NCI-H2171 treated with DMSO at 0.1 percent for 48 hours (cell line): ENCODE results near the gene SMIM35.

Experiments used
- DNase-seq: peaks from one replicate; lab custom pipeline; 2025; lab: John Stamatoyannopoulos, UW

SMIM35 gene

DNA sequence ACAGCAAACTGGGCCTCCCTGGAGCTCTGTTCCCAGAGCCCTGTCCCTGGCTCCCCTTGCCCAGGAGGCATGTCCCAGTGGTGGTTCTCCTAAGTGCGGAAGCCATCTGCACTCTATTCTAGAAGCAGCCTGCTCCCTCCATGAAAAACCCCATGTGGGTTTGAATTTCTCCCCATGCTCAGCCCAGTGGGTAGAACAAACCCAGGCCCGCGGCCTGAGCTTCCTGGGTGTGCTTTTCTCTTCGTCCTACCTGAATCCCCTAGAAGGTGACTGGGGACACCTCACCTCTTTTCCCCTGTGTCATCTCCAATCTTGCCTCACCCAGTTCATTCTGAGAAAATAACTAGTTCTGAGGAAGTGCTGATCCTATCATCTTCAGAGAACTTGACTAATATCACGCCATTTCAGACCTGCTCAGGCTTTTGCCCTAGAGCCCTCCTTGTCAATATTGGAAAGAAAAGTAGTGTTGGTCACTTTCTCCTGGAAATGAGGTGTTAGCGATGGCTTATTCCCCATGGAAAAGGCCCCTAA lies 84.7 kb downstream of the SMIM35 start:
- DNase-seq: no peak

DNA sequence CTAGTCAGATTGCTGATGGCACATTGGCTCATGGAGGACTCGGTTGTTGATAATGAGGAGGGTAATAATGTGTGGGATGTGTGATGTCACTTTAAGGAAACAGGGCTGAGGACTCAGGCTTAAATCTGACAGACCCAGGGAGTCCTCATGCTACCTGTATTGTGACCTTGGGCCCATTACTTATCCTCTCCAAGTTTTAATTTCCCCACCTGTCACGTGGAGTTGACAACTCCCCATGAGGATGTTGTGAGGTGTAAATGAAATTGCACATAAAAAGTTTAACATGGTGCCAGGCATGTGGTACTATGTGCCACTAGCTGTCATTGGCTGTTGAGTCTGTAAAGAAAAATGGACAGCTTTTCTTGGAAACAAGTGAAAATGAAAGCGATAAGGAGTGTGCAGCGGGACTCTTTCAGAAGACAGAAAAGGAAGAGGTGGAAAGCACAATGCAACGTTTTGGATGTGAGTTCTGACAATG lies 85.2 kb downstream of the SMIM35 start:
- DNase-seq: no peak

DNA sequence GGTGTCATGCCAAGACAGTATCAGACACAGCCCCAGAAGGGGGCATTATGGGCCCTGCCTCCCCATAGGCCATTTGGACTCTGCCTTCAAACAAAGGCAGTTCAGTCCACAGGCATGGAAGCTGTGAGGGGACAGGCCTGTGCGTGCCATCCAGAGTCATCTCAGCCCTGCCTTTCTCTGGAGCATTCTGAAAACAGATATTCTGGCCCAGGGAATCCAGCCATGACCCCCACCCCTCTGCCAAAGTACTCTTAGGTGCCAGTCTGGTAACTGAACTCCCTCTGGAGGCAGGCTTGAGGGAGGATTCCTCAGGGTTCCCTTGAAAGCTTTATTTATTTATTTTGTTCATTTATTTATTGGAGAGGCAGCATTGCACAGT lies 85.9 kb downstream of the SMIM35 start:
- no peak for DNase-seq

DNA sequence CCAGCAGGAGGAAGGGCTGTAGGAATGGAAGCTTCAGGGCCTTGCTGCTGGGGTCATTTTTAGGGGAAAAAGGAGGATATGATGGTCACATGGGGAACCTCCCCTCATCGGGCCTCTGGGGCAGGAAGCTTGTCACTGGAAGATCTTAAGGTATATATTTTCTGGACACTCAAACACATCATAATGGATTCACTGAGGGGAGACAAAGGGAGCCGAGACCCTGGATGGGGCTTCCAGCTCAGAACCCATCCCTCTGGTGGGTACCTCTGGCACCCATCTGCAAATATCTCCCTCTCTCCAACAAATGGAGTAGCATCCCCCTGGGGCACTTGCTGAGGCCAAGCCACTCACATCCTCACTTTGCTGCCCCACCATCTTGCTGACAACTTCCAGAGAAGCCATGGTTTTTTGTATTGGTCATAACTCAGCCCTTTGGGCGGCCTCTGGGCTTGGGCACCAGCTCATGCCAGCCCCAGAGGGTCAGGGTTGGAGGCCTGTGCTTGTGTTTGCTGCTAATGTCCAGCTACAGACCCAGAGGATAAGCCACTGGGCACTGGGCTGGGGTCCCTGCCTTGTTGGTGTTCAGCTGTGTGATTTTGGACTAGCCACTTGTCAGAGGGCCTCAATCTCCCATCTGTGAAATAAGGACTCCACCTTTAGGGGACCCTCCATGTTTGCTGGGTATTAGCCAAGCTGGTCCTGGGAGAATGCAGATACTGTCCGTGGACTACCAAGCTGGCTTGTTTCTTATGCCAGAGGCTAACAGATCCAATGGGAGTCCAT lies 86.5 kb downstream of the SMIM35 start:
- DNase-seq: no peak

DNA sequence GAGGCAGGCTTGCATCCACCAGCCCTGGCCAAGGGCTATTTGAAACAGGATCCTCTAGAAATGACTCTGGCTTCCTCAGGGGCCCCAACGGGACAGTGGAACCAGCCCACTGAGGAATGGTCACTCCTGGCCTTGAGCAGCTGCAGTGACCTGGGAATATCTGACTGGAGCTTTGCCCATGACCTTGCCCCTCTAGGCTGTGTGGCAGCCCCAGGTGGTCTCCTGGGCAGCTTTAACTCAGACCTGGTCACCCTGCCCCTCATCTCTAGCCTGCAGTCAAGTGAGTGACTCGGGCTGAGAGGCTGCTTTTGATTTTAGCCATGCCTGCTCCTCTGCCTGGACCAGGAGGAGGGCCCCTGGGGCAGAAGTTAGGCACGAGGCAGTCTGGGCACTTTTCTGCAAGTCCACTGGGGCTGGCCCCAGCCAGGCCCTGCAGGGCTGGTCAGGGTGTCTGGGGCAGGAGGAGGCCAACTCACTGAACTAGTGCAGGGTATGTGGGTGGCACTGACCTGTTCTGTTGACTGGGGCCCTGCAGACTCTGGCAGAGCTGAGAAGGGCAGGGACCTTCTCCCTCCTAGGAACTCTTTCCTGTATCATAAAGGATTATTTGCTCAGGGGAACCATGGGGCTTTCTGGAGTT lies 87.3 kb downstream of the SMIM35 start:
- no peak for DNase-seq

DNA sequence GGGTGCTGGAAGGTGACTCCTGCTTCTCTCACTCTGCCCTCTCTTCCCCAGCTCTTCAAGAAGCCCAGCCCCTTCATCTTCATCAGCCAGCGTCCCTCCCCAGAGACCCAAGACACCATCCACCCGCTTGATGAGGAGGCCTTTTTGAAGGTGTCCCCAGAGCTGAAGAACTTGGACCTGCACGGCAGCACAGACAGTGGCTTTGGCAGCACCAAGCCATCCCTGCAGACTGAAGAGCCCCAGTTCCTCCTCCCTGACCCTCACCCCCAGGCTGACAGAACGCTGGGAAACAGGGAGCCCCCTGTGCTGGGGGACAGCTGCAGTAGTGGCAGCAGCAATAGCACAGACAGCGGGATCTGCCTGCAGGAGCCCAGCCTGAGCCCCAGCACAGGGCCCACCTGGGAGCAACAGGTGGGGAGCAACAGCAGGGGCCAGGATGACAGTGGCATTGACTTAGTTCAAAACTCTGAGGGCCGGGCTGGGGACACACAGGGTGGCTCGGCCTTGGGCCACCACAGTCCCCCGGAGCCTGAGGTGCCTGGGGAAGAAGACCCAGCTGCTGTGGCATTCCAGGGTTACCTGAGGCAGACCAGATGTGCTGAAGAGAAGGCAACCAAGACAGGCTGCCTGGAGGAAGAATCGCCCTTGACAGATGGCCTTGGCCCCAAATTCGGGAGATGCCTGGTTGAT lies 88.0 kb downstream of the SMIM35 start:
- no peak for DNase-seq

DNA sequence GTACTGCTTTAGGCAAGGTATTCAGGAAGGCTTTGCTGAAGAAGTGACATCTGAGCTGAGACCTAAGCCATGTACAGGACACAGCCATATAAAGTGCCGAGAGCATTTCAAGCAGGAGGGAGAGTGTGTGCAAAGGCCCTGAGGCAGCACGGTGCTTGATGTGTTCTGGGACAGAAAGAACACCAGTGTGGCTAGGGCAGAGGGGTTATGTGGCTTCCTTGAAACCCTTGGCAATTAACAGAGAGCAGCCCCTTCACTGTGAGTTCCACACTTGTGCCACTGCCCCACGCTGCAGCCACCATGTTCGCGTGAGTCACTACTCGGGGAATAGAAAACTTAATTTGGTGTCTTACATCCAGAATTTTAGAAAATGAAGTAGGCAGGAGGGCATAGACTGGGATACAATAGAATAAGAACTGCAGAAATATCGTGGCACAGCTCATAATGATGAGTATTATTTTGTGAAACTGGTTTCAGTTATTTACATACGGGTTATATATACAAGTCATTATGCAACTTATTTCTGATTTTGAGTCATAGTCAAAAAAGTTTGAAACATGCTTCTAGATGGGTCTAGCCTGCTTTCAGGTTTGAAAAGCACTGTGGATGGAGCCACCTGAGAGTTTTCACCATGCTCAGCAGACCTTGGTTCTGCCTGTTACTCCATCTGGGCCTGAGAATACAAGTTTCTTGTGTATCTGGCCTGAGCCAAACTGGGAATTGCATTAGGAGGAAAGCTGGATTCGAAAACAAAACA lies 88.8 kb downstream of the SMIM35 start:
- no peak for DNase-seq

DNA sequence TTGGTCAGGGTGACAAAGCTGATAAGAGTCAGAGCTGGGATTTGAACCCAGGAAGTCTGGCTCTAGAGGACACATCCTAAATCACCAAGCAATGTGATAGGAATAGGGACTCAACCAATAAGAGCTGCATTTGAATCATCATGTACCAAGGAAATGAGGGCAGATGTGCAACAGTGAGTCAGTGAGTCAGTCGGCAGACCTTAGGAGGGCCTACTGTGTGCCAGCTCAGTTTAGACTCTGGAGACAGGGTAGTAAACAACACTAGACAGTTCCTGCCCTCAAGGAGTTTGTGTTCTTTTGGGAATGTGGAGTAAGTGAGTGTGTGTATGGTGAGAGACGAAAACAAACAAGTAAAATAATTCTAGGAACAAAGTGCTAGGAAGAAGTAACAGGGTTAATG lies 89.4 kb downstream of the SMIM35 start:
- DNase-seq: no peak

DNA sequence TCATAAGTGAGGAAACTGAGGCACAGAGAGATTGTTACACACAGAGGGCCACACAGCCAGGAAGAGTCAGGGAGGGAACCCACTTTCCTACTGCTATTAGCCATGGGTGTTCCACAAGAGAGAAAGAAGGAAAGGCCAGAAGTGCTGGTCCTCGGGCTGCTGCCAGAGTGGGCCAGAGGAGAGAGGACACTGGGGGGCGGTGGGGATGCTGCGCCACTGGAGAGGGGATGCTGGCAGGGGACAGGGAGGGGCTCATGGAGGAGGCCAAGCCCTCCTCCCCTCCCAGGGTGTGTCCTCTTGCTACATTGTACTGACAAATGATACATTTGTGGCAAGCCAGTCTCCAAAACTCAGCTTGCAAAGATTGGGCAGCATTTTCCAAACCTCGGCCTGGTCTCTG lies 90.7 kb downstream of the SMIM35 start:
- DNase-seq: no peak

DNA sequence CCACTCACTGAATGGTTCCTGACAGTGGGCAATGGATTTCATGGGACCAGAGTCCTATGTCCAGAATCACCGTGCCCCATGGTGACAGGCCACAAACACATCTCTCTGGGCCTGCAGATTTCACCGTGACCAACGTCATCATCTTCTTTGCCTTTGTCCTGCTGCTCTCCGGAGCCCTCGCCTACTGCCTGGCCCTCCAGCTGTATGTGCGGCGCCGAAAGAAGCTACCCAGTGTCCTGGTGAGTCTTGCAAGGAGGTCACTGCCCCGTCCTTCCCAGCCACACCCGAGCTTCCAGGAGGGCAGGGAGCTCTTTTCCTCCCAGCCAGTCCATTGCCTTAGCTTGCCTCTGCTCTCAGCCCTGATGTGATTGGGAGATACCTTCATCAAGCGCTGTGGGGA lies 91.3 kb downstream of the SMIM35 start:
- no peak for DNase-seq

DNA sequence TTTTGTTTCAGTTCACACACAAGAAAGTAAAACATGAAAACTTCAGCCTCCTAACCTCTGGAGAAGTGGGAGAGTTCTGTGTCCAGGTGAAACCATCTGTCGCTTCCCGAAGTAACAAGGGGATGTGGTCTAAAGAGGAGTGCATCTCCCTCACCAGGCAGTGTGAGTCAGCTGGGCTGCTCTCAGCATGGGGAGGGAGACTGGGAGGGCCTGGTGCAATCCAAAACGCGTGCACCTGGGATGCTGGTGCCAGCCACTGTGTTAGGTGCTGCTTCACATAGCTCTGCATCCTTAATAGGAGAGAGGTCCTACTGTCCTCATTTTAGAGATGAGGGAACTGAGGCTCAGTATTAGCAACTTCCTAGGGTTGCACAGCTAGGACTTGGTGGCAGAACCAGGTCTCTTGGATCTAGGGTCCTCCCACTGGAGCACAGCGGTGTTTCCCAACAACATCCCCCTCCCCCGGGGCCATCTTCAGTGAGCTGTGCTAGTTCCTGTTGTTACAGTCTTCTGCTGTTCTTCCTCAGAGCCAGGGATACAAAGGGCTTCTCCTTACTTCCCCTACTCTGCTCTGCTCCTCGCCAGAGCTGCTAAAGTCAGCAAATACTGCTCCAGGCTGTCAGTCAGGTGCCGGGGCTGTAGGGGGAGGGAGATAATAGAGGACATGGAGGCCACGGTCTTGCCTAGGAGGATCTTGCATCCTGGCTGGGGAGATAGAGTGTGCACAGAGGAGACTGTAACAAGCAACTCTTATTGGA lies 92.6 kb downstream of the SMIM35 start:
- no peak for DNase-seq

DNA sequence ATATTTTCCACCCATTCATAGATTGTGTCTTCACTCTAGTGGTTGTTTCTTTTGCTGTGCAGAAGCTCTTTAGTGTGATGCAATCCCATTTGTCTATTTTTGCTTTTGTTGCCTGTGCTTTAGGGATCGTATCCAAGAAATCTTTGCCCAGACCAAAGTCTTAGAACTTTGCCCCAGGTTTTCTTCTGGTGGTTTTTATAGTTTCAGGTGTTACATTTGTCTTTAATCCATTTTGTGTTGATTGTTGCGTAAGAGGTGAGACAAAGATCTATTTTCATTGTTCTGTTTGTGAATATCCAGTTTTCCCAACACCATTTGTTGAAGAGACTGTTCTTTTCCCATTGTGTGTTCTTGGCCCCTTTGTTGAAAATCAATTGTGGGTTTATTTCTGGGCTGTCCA lies 94.1 kb downstream of the SMIM35 start:
- DNase-seq: no peak

DNA sequence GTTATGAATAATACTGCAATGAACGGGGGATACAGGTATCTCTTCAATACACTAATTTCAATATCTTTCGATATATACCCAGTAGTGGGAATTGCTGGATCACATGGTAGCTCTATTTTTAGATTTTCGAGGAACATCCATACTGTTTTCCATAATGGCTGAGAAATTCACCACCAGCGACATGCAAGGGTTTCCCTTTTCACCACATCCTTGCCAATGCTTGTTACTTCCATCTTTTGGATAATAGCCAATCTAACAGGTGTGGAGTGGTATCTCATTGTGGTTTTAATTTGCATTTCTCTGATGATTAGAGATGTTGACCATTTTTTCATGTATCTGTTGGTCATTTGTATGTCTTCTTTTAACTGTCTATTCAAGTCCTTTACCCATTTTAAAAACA lies 94.6 kb downstream of the SMIM35 start:
- DNase-seq: no peak

DNA sequence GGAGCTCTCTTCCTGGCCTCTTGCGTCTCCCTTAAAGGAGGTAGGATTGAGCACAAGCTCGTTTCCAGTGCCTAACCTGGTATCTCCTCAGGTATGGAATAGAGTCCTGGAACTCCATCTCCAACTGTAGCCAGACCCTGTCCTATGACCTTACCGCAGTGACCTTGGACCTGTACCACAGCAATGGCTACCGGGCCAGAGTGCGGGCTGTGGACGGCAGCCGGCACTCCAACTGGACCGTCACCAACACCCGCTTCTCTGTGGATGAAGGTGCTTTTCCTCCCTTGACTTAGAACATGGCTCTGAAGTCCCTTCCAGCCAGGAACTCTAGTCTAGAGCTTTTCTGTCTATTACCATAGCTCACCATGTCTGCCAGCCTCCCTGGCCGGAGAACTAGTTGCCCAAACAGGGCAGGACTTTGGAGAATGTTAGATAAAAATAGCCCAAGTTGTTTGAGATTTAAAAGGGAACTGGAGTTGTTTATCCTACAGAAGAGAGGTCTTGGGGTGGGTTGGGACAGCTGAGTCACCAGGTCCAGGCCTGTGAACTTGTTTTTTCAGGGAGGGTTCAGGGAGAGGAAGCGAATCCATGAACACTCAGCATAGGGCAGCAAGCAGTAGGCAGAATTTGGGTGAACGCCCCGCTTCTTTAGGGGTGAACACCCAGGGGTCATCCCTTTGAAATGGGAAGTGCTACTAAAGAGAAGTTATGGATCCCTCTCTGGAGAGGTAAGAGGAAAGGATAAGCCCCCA lies 97.2 kb downstream of the SMIM35 start:
- no peak for DNase-seq

DNA sequence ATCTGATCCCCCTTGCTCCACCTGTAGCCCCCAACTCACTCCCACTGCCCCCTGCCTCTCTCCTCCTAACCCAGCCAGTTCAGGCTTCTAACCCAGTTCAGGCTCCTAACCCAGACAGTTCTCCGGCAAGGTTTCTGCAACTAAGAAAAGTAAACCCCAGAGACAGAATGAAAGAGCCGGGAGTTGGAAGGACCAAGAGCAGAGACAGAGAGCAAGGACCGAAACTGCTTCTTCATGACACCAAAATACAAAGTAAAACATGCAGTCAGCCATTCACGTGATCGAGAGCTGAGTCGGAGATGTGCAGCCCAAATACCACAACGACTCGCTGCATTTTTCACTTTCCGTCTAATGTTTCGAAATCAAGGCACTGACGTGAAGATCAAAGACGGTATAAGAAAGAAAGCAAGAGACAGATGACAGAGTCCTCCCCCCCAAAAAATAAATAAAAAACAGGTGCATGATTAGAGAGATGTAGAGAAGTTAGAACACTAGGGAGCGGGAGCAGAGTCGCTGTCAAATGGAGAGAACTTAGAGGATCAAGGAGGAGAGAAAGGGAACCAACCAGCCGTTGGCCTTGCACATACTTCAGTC lies 99.7 kb downstream of the SMIM35 start:
- no peak for DNase-seq

DNA sequence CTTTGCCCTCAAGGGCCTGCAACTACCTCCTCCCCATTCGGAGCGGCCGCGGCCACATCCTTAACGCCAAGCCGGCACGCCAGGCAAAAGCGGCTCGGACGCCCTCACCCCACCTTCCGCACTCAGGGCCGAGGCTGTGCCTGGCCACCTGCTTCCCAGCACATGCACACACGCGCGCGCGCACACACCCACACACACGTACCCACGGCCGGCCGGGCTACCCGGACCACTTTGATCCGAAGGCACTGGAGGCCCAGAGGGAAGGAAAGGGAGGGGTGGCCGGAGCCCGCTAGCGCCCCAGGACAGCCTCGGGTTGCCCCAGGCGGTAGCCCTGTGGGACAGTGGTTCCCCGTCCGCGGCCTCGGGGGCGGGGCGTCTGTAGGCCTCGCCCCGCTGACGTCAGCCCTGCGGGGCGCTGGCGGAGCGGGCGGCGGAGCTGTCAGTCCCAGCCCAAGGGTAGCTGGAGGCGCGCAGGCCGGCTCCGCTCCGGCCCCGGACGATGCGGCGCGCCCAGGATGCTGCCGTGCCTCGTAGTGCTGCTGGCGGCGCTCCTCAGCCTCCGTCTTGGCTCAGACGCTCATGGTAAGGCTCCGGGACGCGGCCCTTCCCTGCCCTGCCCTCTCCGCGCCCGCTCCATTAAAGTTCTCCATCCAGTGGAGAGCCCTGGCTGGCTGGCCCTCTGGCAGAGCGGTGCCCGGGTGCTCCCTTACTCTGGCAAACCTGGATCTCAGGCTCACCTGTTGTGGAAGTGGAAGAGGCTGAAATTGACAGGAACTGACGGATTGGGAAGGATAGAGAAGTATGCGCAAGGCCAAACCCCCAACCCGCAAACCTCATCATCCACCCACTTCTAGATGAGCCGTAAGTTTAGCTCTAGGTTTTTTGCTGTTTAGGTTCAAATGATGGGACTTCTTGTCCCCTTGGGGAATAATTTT lies 100.5 kb downstream of the SMIM35 start, which contains the start of gene IL10RA:
Gene IL10RA, plus strand, starts transcription at position 442 of the 935 bp plus-strand sequence. Its CDS starts 74 bp downstream, at position 516.
- peak; percentile 47 for DNase-seq

DNA sequence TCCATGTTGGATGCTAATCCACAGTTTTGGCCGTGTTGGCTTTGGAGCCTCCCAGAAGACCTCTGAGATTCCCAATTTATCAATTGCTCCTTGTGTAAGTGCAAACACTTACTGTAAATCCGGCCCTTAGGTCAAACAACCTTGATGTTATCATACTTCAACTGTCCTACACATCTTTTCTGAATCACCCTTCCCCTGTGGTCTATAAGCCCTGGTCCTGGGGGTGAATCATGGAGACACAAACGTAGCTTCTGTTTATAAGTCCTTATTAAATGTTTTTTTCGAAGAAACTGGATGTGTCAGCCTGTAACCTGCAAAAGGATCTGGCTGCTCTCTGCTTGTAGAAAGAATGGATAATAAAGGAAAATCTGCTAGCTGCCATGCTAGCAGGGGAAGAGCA lies 102.3 kb downstream of the SMIM35 start:
- no peak for DNase-seq

DNA sequence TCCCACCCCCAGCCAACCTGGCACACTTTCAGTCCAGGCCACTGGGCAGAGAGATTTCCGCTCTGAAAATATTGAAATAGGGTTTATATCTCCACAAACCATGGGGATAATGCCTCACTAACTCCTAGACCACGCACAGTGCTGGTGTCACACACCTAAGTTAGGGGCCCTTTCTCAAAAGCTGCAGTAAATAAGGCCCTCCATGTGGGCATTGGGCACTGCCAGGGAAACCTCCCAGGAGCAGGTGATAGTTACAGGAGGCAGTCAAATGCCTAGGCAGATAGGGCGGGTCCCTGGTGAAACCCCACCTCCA lies 103.6 kb downstream of the SMIM35 start:
- DNase-seq: no peak

DNA sequence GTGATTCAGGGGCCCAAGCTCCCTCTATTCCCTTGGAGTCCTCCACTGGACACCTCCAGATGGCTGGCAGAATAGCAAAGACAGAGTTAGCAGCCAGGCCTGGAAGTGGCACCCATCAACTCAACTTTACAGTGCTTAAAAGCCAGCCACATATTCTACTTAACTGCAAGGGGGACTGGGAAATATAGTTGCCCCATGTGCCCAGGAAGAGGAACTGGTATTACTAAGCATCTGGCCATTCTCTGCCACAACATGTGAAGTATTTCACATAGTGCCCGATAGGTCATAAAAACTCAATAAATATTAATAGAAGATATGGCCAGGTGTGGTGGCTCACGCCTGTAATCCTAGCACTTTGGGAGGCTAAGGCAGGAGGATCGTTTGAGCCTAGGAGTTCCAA lies 106.0 kb downstream of the SMIM35 start:
- no peak for DNase-seq
